GM12873 (cell line): Measurements from ENCODE around the gene WWP2.

Experiments
- CTCF ChIP-seq: IDR thresholded peaks from 2 replicates; pipeline ENCODE4 v1.5.1; 2012; ENCODE audit warnings: low read depth, mild to moderate bottlenecking, moderate library complexity, low read length, control low read depth; ENCODE audit not compliant: insufficient read depth; ENCODE audit errors: missing control alignments

The WWP2 gene

DNA sequence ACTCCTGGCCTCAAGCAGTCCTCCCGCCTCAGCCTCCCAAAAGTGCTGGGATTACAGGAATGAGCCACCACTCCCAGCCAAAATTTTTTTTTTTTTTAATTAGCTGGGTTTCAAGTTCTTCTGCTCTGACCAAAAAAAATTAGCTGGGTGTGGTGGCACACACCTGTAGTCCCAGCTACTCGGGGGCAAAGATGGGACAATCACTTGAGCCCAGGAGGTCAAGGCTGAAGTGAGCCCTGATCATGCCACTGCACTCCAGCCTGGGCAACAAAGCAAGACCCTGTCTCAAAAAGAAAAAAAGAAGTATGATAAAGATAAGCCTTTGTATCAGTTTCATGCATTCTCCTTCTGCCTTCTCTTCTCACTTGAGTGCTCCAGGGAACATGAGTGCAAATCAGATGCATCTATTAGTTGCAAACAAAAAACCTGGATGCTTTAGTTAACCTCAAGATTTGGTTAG lies 37.7 kb upstream of the WWP2 start:
- TF ChIP-seq CTCF: no peak

GRCh38 chr16:69724981-69725479 lies 37.1 kb upstream of the WWP2 start:
- TF ChIP-seq CTCF: no peak

DNA sequence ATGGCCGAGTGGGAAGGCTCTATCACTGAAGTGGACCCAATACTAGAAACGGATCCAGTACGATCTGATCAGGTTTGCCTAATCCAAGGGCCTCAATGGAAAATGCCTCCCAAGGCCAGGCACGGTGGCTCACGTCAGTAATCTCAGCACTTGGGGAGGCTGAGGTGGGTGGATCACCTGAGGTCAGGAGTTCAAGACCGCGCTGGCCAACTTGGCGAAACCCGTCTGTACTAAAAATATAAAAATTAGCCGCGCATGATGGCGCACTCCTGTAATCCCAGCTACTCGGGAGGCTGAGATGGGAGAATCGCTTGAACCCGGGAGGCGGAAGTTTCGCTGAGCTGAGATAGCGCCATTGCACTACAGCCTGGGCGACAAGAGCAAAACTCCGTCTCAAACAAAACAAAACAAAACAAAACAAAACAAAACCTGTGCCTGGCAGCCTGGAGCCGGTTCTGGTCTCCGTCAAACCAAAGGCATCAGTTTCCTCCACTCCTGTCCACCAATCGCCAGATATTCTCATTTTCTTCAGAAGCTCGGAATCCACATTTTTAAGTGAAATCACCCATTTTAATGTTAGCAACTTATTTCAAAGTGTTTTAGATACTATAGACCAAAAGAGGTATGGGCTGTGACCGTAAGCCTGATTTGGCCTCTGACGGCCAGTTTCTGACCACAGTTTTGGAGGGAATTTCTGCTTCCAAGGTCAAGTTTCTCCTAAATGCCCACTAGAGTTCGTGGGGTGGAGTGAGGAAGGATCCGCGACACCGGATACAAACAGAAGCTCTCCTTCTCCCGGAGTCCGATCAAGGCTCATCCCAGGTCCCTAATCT lies 36.4 kb upstream of the WWP2 start:
- TF ChIP-seq CTCF: no peak

GRCh38 chr16:69726313-69727060 lies 35.6 kb upstream of the WWP2 start, which contains the start of gene NQO1:
Gene NQO1, minus strand, starts transcription at chr16:69726560. Its CDS starts 121 bp downstream, at chr16:69726439.
- no peak for TF ChIP-seq CTCF

DNA sequence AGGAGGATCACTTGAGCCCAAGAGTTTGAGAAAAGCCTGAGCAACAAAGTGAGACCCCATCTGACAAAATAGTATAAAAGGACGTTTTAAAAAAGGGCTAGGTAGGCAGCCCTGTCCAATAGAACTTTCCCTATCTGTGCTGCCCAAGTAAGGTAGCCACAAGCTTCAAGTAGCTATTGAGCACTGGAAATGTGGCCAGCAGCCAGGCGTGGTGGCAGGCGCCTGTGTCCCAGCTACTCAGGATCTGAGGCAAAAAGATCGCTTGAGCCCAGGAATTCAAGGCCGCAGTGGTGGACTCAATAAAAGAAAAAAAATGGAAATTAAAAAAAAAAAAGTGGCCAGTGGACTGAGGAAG lies 34.2 kb upstream of the WWP2 start:
- TF ChIP-seq CTCF: no peak

DNA sequence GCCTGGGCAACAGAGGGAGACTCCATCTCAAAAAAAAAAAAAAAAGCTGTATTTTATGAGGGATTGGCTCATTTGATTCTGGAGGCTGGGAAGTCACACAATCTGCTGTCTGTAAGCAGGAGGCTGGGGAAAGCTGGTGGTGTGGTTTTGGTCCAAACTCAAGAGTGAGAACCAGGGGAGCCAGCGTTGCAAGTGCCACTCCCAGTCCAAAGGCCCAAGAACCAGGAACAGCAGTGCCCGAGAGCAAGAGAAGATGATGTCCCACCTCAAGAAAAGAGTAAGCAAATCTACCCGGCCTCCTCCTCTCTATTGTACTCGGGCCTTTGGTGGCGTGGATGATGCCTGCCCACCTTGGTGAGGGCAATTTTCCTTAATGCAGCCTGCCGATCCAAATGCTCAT lies 30.0 kb upstream of the WWP2 start:
- no peak for TF ChIP-seq CTCF

DNA sequence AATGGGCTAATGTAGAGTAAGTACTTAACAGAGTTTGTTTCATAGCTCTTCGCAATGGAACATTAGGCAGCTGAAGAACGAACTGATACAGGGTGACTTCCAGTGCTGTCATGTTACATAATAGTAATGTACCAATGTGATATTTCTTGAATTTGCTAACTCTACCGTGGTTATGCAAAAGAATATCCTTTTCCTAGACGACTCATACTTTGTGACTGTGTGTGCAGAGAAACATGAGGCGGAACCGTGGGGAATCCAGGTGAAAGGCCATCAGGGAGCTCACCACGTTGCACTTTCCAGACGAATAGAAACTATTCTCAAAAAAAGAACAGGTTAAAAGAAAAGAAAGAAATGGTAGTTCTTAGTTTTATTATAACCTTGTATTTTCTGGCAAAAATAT lies 20.6 kb upstream of the WWP2 start:
- no peak for TF ChIP-seq CTCF
